ENCODE data around the gene PRMT7.

DNA sequence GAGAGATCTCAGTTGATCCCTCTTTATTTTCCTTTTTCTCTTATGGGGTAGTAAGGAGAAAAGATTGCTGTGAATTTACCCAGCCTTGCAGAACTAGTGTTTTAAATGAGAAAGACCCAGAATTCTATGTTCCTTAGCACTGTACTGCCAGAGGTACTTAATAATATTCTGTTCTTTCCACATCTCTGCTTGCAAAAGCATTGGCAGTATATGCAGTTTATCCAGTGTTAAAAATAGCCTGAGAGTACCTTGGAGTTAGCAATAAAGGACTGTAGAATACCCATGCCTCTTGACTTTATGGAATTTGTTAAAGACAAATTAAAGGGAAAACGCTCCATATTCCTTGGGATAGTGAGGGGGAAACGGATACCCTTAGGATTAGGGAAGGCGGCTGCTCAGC lies 34.6 kb upstream of the PRMT7 start:
- TF ChIP-seq, protein P1, sequence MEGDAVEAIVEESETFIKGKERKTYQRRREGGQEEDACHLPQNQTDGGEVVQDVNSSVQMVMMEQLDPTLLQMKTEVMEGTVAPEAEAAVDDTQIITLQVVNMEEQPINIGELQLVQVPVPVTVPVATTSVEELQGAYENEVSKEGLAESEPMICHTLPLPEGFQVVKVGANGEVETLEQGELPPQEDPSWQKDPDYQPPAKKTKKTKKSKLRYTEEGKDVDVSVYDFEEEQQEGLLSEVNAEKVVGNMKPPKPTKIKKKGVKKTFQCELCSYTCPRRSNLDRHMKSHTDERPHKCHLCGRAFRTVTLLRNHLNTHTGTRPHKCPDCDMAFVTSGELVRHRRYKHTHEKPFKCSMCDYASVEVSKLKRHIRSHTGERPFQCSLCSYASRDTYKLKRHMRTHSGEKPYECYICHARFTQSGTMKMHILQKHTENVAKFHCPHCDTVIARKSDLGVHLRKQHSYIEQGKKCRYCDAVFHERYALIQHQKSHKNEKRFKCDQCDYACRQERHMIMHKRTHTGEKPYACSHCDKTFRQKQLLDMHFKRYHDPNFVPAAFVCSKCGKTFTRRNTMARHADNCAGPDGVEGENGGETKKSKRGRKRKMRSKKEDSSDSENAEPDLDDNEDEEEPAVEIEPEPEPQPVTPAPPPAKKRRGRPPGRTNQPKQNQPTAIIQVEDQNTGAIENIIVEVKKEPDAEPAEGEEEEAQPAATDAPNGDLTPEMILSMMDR (IDR thresholded peaks at IDR 0.05): no peak
- no peak for TF ChIP-seq POLR2AphosphoS5 (IDR thresholded peaks at IDR 0.05; ENCODE audit: low read depth, low read length)
- no peak for TF ChIP-seq TCF7L2 (IDR thresholded peaks at IDR 0.05; ENCODE audit: low read depth, low read length)

All from Panc1 (cell line).